ENCODE measurements around the gene TF.

Gene TF

DNA sequence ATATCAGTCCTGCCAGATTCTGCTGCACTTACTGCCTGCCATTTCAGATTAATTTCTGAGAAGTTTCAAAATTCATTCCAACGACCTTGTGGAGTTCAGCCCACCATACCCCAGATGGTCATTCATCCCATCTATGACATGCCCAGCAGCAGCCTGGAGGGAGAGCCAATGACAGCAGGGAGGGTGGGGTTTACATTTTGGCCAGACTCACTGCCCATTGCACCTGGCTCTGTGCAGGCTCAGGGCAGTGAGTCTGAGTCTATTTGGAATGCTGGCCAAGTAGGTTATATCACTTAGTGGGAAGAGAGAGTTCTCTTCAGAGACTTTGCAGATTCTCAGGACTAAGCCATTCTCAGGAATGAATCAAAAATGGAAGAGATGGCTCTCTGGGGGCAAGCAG lies 80.9 kb downstream of the TF start (continued):
- TF ChIP-seq, protein P1, sequence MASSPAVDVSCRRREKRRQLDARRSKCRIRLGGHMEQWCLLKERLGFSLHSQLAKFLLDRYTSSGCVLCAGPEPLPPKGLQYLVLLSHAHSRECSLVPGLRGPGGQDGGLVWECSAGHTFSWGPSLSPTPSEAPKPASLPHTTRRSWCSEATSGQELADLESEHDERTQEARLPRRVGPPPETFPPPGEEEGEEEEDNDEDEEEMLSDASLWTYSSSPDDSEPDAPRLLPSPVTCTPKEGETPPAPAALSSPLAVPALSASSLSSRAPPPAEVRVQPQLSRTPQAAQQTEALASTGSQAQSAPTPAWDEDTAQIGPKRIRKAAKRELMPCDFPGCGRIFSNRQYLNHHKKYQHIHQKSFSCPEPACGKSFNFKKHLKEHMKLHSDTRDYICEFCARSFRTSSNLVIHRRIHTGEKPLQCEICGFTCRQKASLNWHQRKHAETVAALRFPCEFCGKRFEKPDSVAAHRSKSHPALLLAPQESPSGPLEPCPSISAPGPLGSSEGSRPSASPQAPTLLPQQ (tag by site-specific recombination; IDR thresholded peaks at IDR 0.05), result no peak
- TF ChIP-seq ZNF626 (tag by site-specific recombination; IDR thresholded peaks at IDR 0.05) (no peak), MZF1 (tag by site-specific recombination; IDR thresholded peaks at IDR 0.05; ENCODE audit: borderline replicate concordance) (no peak), ZNF623 (tag by site-specific recombination; IDR thresholded peaks at IDR 0.05) (no peak), ZBTB20 (tag by site-specific recombination; IDR thresholded peaks at IDR 0.05) (no peak)
- TF ChIP-seq, protein P2, sequence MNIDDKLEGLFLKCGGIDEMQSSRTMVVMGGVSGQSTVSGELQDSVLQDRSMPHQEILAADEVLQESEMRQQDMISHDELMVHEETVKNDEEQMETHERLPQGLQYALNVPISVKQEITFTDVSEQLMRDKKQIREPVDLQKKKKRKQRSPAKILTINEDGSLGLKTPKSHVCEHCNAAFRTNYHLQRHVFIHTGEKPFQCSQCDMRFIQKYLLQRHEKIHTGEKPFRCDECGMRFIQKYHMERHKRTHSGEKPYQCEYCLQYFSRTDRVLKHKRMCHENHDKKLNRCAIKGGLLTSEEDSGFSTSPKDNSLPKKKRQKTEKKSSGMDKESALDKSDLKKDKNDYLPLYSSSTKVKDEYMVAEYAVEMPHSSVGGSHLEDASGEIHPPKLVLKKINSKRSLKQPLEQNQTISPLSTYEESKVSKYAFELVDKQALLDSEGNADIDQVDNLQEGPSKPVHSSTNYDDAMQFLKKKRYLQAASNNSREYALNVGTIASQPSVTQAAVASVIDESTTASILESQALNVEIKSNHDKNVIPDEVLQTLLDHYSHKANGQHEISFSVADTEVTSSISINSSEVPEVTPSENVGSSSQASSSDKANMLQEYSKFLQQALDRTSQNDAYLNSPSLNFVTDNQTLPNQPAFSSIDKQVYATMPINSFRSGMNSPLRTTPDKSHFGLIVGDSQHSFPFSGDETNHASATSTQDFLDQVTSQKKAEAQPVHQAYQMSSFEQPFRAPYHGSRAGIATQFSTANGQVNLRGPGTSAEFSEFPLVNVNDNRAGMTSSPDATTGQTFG (tag by site-specific recombination; IDR thresholded peaks at IDR 0.05; ENCODE audit: borderline replicate concordance), result no peak

DNA sequence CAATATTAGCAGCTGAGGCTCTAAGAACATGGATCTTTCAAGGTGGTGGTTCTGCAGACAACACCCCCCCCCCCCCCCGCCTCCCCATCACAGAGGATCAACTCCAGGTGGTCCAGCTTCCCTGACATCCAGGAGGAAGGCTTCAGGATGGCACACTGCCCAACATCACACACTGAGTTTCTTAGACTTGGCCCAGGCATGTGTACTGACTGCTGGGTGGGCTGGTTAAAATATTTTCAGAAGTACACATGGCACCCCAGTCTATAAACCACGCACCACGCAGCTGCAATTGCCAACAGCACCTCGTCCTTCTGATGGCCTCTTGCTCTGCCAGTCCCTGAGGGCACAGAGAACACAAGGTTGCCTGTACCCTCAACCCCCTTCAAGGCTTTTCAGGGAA lies 81.5 kb downstream of the TF start:
- Histone ChIP-seq H3K36me3 (ENCODE audit: control insufficient read depth in 2 of 2, insufficient read depth in 1 of 2, low read length in 2 of 2) (peaks cover 0 to 52% of the 10 kb centered on the region in 2 experiments; a peak in 1 of 3 replicates), H3K9me3 (ENCODE audit: control insufficient read depth, insufficient read depth, low read depth, low read length) (no peaks in the 10 kb centered on the region), H3K4me3 (ENCODE audit: low read depth, low read length) (no peak overlapping the region), H3K27ac (ENCODE audit: extremely low read depth, low read depth, low read length) (no peak overlapping the region), H3K4me1 (ENCODE audit: control insufficient read depth, insufficient read depth, low read length) (no peaks in the 10 kb centered on the region)
- CTCF ChIA-PET, result interaction anchor here (0.5 to 1.5 kb wide), 3 partner anchors 100 to 783 kb away, joined by 3 read pairs; no protein-coding TSS in a partner anchor
- POLR2A ChIA-PET, result interaction anchor here (0.6 kb wide), 1 partner anchor 223 kb away, joined by 6 read pairs; no protein-coding TSS in a partner anchor
- TF ChIP-seq ZNF426 (tag by site-specific recombination; IDR thresholded peaks at IDR 0.05) (no peak), GFI1B (tag by site-specific recombination; IDR thresholded peaks at IDR 0.05) (no peak), ZNF394 (tag by site-specific recombination; IDR thresholded peaks at IDR 0.05; ENCODE audit: borderline replicate concordance) (no peak), SCRT2 (tag by site-specific recombination; IDR thresholded peaks at IDR 0.05) (no peak), ZNF23 (tag by site-specific recombination; IDR thresholded peaks at IDR 0.05; ENCODE audit: borderline replicate concordance) (no peak)
- TF ChIP-seq, protein P3, sequence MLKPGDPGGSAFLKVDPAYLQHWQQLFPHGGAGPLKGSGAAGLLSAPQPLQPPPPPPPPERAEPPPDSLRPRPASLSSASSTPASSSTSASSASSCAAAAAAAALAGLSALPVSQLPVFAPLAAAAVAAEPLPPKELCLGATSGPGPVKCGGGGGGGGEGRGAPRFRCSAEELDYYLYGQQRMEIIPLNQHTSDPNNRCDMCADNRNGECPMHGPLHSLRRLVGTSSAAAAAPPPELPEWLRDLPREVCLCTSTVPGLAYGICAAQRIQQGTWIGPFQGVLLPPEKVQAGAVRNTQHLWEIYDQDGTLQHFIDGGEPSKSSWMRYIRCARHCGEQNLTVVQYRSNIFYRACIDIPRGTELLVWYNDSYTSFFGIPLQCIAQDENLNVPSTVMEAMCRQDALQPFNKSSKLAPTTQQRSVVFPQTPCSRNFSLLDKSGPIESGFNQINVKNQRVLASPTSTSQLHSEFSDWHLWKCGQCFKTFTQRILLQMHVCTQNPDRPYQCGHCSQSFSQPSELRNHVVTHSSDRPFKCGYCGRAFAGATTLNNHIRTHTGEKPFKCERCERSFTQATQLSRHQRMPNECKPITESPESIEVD (tag by site-specific recombination; IDR thresholded peaks at IDR 0.05), result no peak
- TF ChIP-seq, protein P4, sequence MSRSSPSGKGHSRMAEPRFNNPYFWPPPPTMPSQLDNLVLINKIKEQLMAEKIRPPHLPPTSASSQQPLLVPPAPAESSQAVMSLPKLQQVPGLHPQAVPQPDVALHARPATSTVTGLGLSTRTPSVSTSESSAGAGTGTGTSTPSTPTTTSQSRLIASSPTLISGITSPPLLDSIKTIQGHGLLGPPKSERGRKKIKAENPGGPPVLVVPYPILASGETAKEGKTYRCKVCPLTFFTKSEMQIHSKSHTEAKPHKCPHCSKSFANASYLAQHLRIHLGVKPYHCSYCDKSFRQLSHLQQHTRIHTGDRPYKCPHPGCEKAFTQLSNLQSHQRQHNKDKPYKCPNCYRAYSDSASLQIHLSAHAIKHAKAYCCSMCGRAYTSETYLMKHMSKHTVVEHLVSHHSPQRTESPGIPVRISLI (tag by site-specific recombination; IDR thresholded peaks at IDR 0.05), result no peak
- TF ChIP-seq, protein P5, sequence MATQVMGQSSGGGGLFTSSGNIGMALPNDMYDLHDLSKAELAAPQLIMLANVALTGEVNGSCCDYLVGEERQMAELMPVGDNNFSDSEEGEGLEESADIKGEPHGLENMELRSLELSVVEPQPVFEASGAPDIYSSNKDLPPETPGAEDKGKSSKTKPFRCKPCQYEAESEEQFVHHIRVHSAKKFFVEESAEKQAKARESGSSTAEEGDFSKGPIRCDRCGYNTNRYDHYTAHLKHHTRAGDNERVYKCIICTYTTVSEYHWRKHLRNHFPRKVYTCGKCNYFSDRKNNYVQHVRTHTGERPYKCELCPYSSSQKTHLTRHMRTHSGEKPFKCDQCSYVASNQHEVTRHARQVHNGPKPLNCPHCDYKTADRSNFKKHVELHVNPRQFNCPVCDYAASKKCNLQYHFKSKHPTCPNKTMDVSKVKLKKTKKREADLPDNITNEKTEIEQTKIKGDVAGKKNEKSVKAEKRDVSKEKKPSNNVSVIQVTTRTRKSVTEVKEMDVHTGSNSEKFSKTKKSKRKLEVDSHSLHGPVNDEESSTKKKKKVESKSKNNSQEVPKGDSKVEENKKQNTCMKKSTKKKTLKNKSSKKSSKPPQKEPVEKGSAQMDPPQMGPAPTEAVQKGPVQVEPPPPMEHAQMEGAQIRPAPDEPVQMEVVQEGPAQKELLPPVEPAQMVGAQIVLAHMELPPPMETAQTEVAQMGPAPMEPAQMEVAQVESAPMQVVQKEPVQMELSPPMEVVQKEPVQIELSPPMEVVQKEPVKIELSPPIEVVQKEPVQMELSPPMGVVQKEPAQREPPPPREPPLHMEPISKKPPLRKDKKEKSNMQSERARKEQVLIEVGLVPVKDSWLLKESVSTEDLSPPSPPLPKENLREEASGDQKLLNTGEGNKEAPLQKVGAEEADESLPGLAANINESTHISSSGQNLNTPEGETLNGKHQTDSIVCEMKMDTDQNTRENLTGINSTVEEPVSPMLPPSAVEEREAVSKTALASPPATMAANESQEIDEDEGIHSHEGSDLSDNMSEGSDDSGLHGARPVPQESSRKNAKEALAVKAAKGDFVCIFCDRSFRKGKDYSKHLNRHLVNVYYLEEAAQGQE (tag by site-specific recombination; IDR thresholded peaks at IDR 0.05), result no peak
- TF ChIP-seq, protein P6, sequence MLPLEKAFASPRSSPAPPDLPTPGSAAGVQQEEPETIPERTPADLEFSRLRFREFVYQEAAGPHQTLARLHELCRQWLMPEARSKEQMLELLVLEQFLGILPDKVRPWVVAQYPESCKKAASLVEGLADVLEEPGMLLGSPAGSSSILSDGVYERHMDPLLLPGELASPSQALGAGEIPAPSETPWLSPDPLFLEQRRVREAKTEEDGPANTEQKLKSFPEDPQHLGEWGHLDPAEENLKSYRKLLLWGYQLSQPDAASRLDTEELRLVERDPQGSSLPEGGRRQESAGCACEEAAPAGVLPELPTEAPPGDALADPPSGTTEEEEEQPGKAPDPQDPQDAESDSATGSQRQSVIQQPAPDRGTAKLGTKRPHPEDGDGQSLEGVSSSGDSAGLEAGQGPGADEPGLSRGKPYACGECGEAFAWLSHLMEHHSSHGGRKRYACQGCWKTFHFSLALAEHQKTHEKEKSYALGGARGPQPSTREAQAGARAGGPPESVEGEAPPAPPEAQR (tag by site-specific recombination; IDR thresholded peaks at IDR 0.05), result no peak
- TF ChIP-seq, protein P7, sequence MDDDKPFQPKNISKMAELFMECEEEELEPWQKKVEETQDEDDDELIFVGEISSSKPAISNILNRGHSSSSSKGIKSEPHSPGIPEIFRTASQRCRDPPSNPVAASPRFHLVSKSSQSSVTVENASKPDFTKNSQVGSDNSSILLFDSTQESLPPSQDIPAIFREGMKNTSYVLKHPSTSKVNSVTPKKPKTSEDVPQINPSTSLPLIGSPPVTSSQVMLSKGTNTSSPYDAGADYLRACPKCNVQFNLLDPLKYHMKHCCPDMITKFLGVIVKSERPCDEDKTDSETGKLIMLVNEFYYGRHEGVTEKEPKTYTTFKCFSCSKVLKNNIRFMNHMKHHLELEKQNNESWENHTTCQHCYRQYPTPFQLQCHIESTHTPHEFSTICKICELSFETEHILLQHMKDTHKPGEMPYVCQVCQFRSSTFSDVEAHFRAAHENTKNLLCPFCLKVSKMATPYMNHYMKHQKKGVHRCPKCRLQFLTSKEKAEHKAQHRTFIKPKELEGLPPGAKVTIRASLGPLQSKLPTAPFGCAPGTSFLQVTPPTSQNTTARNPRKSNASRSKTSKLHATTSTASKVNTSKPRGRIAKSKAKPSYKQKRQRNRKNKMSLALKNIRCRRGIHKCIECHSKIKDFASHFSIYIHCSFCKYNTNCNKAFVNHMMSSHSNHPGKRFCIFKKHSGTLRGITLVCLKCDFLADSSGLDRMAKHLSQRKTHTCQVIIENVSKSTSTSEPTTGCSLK (tag by site-specific recombination; IDR thresholded peaks at IDR 0.05), result no peak

Measured in HEK293 (cell line).